Measurements from ENCODE around the gene RPLP1.
A peak's percentile ranks its signal among the peaks of the same experiment; 100 is the strongest.

RPLP1 gene

GRCh38 chr15:69489073-69489571 lies 36.5 kb downstream of the RPLP1 start:
- Histone ChIP-seq H3K4me3 (no peak overlapping the region), H3K9me3 (no peaks in the 10 kb centered on the region), H3K36me3 (no peaks in the 10 kb centered on the region), H3K27me3 (no peaks in the 10 kb centered on the region), H3K27ac (no peak overlapping the region), H3K4me1 (peaks cover 0 to 24% (median 5%) of the 10 kb centered on the region in 4 donors)
- DNase-seq = no peak
- TF ChIP-seq CTCF (IDR thresholded peaks at IDR 0.05) = no peak
- intact Hi-C loops (cut with DNase I; ENCODE audit: low total_unique reads) = no loop called here

- H3K9me3 ChIP-seq = no peaks in the 10 kb centered on the region
- intact Hi-C loops (cut with DNase I; ENCODE audit: low total_unique reads) = no loop called here
- no peaks in the 10 kb centered on the region for H3K27me3 ChIP-seq
- H3K36me3 ChIP-seq = no peaks in the 10 kb centered on the region
- H3K4me1 ChIP-seq = peaks cover 0 to 17% (median 4%) of the 10 kb centered on the region in 4 donors
- H3K27ac ChIP-seq = no peak overlapping the region
- H3K4me3 ChIP-seq = no peak overlapping the region
- no peak for TF ChIP-seq CTCF (IDR thresholded peaks at IDR 0.05)
- DNase-seq = no peak
Measured at GRCh38 chr15:69490356-69491037, 37.9 kb downstream of the RPLP1 start.

- no peak for TF ChIP-seq CTCF (IDR thresholded peaks at IDR 0.05)
- H3K36me3 ChIP-seq = no peaks in the 10 kb centered on the region
- no peaks in the 10 kb centered on the region for H3K27me3 ChIP-seq
- peak; percentile 82 to 87 for DNase-seq
- H3K4me3 ChIP-seq = no peak overlapping the region
- intact Hi-C loops (cut with DNase I; ENCODE audit: low total_unique reads) = no loop called here
- no peak overlapping the region for H3K27ac ChIP-seq
- peaks cover 0 to 17% (median 4%) of the 10 kb centered on the region in 4 donors for H3K4me1 ChIP-seq
- H3K9me3 ChIP-seq = no peaks in the 10 kb centered on the region
Measured at GRCh38 chr15:69491038-69491505, 38.5 kb downstream of the RPLP1 start.

GRCh38 chr15:69493406-69493805 lies 40.8 kb downstream of the RPLP1 start:
- H3K36me3 ChIP-seq = no peaks in the 10 kb centered on the region
- no peak for TF ChIP-seq CTCF (IDR thresholded peaks at IDR 0.05)
- H3K27me3 ChIP-seq = no peaks in the 10 kb centered on the region
- intact Hi-C loops (cut with DNase I; ENCODE audit: low total_unique reads) = no loop called here
- DNase-seq = no peak
- H3K4me3 ChIP-seq = no peak overlapping the region
- H3K9me3 ChIP-seq = no peaks in the 10 kb centered on the region
- no peak overlapping the region for H3K27ac ChIP-seq
- H3K4me1 ChIP-seq = peaks cover 0 to 17% (median 4%) of the 10 kb centered on the region in 4 donors

GRCh38 chr15:69496001-69496400 lies 43.4 kb downstream of the RPLP1 start:
- Histone ChIP-seq H3K9me3 (no peaks in the 10 kb centered on the region), H3K27ac (no peak overlapping the region), H3K27me3 (no peaks in the 10 kb centered on the region), H3K4me3 (no peak overlapping the region), H3K4me1 (peaks cover 0 to 3% (median 0%) of the 10 kb centered on the region in 4 donors), H3K36me3 (no peaks in the 10 kb centered on the region)
- intact Hi-C loops (cut with DNase I; ENCODE audit: low total_unique reads) = no loop called here
- TF ChIP-seq CTCF (IDR thresholded peaks at IDR 0.05) = no peak
- DNase-seq = no peak

Data from tibial artery (tissue), 4 donors.